IPS DF 6.9 (cell line): ENCODE data around the gene ADGRB3.

ENCODE experiments used
- DNase-seq: peaks from one replicate; pipeline ENCODE4 v3.0.0-alpha.2; 2013; ENCODE audit warnings: low read depth, low spot score
- H3K27ac ChIP-seq: one replicate; pipeline ENCODE4 v1.5.1; 2013; ENCODE audit warnings: low read length, control low read depth
- H3K27me3 ChIP-seq: 2 replicates; pipeline ENCODE4 v1.6.1; 2013; ENCODE audit warnings: mild to moderate bottlenecking, low read length; ENCODE audit not compliant: control insufficient read depth, insufficient read depth
- H3K36me3 ChIP-seq: 2 replicates; pipeline ENCODE4 v1.6.1; 2013; ENCODE audit warnings: low read length; ENCODE audit not compliant: control insufficient read depth, insufficient read depth
- H3K4me1 ChIP-seq: 2 replicates; pipeline ENCODE4 v1.6.1; 2013; ENCODE audit warnings: low read length; ENCODE audit not compliant: control insufficient read depth, insufficient read depth
- H3K4me3 ChIP-seq: 2 replicates; pipeline ENCODE4 v1.5.1; 2013; ENCODE audit warnings: mild to moderate bottlenecking, low read length
- H3K9me3 ChIP-seq: 2 replicates; pipeline ENCODE4 v1.6.1; 2013; ENCODE audit warnings: low read length, inconsistent platforms; ENCODE audit not compliant: control insufficient read depth, insufficient read depth
- WGBS: extraction: QIAGEN DNeasy Blood & Tissue Kit; methylation state at CpG from one replicate; pipeline ENCODE4 v1.1.7; 2013; ENCODE audit warnings: mixed read lengths, missing lambda C conversion rate; ENCODE audit not compliant: insufficient read length, insufficient coverage; 5-methylcytosine and 5-hydroxymethylcytosine counted together

ADGRB3 gene

DNA sequence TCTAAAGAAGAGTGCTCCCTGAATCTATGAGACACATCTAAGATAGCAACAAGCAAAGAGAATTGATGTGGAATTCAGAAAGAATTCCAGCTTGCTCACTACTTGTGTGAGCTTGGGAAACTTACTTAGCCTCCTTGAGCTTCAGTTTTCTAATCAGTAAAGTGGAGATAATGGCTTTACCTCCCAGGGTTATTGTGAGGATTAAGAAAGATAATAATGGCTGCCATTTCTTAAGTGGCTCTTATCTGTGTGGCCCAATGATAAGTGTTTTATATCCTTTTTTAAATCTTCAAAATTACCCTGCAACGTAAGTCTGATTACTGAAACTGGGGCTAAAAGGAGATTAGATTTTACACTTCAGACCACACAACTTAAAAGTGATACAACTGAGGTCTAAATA lies 743.2 kb downstream of the ADGRB3 start:
- WGBS, result no CpG with 5 or more reads among the region's 1 CpG
- Histone ChIP-seq H3K4me3 (no peak overlapping the region), H3K27me3 (no peaks in the 10 kb centered on the region), H3K36me3 (no peaks in the 10 kb centered on the region), H3K9me3 (no peaks in the 10 kb centered on the region), H3K4me1 (no peaks in the 10 kb centered on the region), H3K27ac (no peak overlapping the region)
- no peak for DNase-seq

DNA sequence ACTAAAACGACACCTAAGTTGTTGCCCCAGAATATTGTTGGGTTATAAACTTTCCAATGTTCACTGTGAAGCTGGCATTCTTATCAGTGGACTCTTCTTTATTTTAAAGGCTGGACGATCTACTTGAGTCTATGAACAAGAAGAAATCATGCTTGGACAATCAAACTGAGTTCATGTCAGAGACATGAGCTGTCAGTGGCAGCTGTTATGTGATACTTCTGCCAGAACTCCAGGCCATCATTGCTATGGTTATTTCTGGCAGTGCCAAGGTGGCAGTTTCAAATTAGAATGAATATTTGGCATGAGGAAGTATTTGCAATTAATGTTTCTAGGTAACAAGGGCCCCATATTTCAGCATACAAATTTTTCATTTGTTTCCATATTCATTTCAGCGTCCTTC lies 744.4 kb downstream of the ADGRB3 start:
- no CpG with 5 or more reads among the region's 3 CpGs for WGBS
- Histone ChIP-seq H3K36me3 (no peaks in the 10 kb centered on the region), H3K27me3 (no peaks in the 10 kb centered on the region), H3K9me3 (no peaks in the 10 kb centered on the region), H3K27ac (no peak overlapping the region), H3K4me1 (no peaks in the 10 kb centered on the region), H3K4me3 (no peak overlapping the region)
- DNase-seq, result no peak

DNA sequence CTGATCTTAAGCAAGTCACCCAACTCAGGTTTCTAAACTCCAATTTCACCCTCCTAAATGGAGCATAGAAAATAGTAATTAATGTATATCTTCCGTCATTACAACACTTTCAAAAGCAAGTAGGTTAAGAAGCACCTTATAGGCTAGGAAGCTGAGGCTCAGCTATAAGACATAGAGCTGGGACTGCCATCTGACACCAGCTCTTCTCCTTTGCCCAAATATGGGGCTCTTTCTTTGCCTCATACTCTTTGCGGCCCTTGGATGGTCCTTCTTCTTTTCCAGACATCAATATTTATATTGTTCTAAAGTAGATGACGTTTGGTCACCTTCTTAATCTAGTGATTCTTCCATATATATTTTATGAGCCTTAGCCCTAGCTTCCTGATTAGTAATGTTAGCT lies 748.5 kb downstream of the ADGRB3 start:
- no peak overlapping the region for H3K4me3 ChIP-seq
- WGBS, result no CpG with 5 or more reads among the region's 3 CpGs
- no peaks in the 10 kb centered on the region for H3K27me3 ChIP-seq
- H3K36me3 ChIP-seq, result no peaks in the 10 kb centered on the region
- no peaks in the 10 kb centered on the region for H3K4me1 ChIP-seq
- no peak overlapping the region for H3K27ac ChIP-seq
- H3K9me3 ChIP-seq, result no peaks in the 10 kb centered on the region
- DNase-seq, result no peak

DNA sequence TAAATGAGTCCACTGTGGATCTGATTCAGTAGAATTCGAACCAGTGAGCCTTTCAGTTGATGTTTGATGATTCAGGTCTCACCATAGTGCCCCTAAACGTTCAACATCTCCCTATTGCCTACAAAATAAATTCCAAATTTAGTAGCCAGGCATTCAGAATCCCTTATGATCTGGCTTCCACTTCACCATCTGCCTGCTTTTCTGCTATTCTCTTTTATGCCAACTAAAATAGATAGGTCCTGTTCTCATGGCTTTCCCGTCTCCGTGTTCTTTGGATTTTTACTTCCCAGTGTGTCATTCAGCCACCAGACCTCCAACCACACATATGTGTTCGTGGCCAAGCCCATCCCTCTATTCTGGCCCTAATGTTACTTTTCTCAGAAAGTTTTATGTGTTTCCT lies 751.3 kb downstream of the ADGRB3 start:
- Histone ChIP-seq H3K9me3 (no peaks in the 10 kb centered on the region), H3K36me3 (no peaks in the 10 kb centered on the region), H3K27me3 (no peaks in the 10 kb centered on the region), H3K27ac (no peak overlapping the region), H3K4me1 (0 out of 2 replicates have a peak, but pooled peaks cover 1% of the 10 kb centered on the region), H3K4me3 (no peak overlapping the region)
- no CpG with 5 or more reads among the region's 5 CpGs for WGBS
- no peak for DNase-seq

DNA sequence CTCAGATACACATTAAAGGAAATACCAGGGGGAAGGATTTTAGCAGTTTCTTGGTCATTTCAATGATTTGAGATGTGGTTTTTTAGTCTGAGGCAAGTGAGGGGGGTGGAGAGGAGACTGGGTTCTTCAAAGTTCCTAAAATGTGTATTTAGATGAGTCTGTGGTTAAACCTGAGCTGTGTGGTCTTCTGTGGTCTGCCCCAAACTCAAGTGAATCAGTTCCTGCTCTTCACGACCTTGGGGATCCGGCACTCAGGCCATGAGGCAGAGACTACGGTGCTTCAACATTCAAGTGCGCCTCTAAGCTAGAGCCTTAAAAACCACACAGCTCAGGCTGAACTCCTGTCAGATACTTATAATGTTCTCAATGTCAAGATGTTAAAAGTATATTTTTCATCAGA lies 755.0 kb downstream of the ADGRB3 start:
- Histone ChIP-seq H3K36me3 (no peaks in the 10 kb centered on the region), H3K4me1 (0 out of 2 replicates have a peak, but pooled peaks cover 1% of the 10 kb centered on the region), H3K9me3 (no peaks in the 10 kb centered on the region), H3K27me3 (no peaks in the 10 kb centered on the region), H3K27ac (no peak overlapping the region), H3K4me3 (no peak overlapping the region)
- no peak for DNase-seq
- no CpG with 5 or more reads among the region's 4 CpGs for WGBS

DNA sequence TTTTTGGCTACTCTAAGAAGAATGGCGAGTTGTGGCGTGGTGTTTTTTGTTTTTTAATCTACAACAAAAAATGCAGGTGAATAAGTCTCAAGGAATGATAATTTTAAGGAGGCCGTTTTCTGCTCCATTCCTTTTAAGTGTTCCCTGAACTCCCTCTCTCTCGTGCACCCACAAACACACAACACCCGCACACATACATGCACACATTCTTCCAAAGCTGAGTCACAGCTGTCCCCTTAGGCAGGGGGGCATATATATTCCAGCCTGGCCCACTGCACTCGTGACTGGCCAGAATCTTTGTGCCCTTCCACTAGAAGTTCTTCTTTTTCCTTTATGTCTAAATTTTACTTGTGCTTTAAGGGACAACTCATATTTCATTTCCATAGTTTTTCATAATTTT lies 756.0 kb downstream of the ADGRB3 start:
- H3K4me1 ChIP-seq, result 0 out of 2 replicates have a peak, but pooled peaks cover 1% of the 10 kb centered on the region
- 100% methylated on average over 2 of the region's 6 CpGs for WGBS
- no peaks in the 10 kb centered on the region for H3K27me3 ChIP-seq
- H3K4me3 ChIP-seq, result no peak overlapping the region
- H3K27ac ChIP-seq, result no peak overlapping the region
- H3K36me3 ChIP-seq, result no peaks in the 10 kb centered on the region
- no peaks in the 10 kb centered on the region for H3K9me3 ChIP-seq
- no peak for DNase-seq

DNA sequence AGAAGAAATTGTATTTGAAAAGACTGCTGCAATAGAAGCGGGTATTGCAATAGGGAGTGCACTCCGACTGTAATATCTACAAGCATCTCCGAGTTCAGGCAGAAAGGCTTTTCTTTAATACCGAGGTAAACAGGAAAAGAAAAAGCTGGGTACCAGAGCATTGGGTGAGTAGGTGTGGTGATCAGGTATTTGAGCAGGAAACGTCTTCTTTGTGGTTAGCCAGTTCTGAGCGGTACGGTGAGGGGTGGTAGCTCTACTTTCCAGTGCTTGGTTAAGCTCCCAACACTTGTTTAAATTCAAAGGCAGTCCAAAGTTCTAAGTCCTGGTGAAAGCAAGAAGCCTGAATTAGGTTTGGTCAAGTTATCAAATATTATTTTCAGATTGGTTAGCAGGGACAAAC lies 757.7 kb downstream of the ADGRB3 start:
- Histone ChIP-seq H3K4me3 (no peak overlapping the region), H3K36me3 (no peaks in the 10 kb centered on the region), H3K27ac (no peak overlapping the region), H3K27me3 (no peaks in the 10 kb centered on the region), H3K4me1 (0 out of 2 replicates have a peak, but pooled peaks cover 1% of the 10 kb centered on the region), H3K9me3 (no peaks in the 10 kb centered on the region)
- WGBS, result no CpG with 5 or more reads among the region's 7 CpGs
- no peak for DNase-seq

DNA sequence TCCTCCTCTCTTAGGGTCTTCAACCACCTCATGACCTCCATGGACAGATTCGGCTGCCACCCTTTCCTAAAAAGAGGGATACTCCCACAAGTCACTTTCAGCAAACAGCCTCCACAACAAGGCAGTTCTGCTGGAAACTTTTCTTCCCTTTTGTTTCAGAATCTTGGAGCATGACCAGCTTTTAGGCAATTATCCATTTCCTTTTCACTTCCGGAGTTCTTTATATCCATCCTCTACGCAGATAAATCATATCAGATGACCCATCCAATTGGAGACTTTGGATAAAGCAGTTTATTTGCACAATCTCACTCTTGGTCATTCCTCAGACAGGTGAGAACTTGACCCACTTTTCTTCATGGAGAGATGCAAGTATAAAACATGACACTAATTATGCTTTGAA lies 763.2 kb downstream of the ADGRB3 start:
- Histone ChIP-seq H3K9me3 (no peaks in the 10 kb centered on the region), H3K4me1 (no peaks in the 10 kb centered on the region), H3K27me3 (no peaks in the 10 kb centered on the region), H3K4me3 (no peak overlapping the region), H3K27ac (no peak overlapping the region), H3K36me3 (no peaks in the 10 kb centered on the region)
- DNase-seq, result no peak
- WGBS, result no CpG with 5 or more reads among the region's 3 CpGs

DNA sequence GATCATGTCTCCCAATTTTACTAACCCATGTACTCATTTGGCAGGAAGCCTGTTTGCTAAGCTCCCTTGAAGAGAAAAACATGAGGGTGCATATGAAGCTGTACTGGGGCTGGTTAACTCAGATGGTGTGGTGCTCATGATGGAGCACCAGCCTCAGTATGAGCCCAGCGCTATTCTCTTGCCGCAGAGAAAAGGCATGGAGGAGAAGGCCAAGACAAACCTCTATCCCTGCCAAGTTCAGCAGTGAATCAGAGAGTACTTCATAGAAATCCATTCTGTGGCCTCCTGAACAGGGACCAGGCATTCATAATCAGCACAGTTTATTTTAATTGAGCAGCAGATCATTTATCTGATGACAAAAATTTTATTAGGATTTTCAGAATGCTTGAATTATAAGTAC lies 763.6 kb downstream of the ADGRB3 start:
- DNase-seq, result no peak
- Histone ChIP-seq H3K4me3 (no peak overlapping the region), H3K27ac (no peak overlapping the region), H3K27me3 (no peaks in the 10 kb centered on the region), H3K4me1 (no peaks in the 10 kb centered on the region), H3K9me3 (no peaks in the 10 kb centered on the region), H3K36me3 (no peaks in the 10 kb centered on the region)
- WGBS, result no CpG with 5 or more reads among the region's 2 CpGs

DNA sequence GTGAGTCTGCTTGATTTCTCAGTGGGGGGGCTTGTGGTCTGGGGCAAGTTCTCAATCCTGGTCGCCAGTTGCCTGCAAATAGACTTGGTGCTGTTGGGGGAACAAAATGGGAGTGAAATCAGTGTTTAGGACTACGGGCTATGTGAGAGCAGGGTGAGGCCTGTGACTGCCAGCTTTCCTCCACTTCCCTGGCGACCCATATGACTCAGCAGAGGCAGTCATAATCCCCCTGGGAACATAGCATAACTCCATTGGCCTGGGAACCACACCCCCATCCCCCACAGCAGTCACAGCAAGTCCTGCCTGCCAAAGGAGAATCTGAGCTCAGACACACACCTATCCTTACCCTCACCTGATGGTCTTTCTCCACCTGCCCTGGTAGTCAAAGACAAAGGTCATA lies 773.8 kb downstream of the ADGRB3 start:
- H3K9me3 ChIP-seq, result no peaks in the 10 kb centered on the region
- no CpG with 5 or more reads among the region's 3 CpGs for WGBS
- H3K4me3 ChIP-seq, result no peak overlapping the region
- H3K27me3 ChIP-seq, result no peaks in the 10 kb centered on the region
- no peak overlapping the region for H3K27ac ChIP-seq
- H3K4me1 ChIP-seq, result no peaks in the 10 kb centered on the region
- no peaks in the 10 kb centered on the region for H3K36me3 ChIP-seq
- DNase-seq, result no peak

DNA sequence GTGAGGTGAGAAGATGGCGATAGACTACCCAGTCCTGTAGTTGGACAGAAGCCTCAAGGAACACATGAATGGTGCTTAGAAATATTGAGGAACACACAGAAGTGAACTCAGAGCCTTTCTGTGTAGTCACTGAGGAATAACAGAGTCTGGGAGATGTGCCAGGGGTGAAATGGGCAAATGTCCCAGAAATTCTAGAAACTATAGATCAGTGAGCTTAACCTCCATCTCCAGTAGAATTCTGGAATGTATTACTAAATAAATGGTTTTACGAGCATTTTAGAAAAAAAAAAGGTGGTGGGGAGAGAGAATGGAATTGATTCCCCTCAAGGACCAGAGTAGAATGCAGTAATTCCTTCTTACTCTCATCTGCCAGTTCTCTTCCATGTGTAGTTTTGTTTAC lies 781.7 kb downstream of the ADGRB3 start:
- Histone ChIP-seq H3K9me3 (no peaks in the 10 kb centered on the region), H3K4me3 (no peak overlapping the region), H3K27me3 (no peaks in the 10 kb centered on the region), H3K36me3 (no peaks in the 10 kb centered on the region), H3K27ac (no peak overlapping the region), H3K4me1 (no peaks in the 10 kb centered on the region)
- no peak for DNase-seq
- WGBS, result no CpG with 5 or more reads among the region's 2 CpGs
